Fibroblast of skin of right biceps (primary cell): ENCODE data around the gene HLA-DOB.

ENCODE experiments used
- DNase-seq: peaks from one replicate; pipeline ENCODE4 v3.0.0-alpha.2; 2013

HLA-DOB gene

DNA sequence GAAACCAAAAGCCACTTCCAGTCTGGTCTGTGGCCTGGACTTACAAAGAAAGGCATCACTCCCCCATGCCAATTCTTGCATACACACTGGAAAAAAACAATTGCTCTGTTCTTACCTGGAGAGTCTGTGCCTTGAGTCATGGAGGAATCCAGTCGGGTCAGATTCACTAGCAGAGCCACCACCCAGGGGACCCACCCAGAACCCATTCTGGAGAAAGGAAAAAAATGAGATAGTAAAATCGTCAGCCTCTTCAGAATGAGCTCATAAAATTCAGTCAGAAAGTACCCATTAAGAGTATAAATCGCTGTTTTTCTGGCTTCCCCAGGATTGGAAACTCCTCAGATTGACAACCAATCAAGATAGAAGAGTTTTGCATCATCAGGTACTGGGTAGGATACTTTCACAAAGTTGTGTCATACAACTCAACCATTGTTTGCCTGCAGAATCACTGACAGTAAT is at the start of gene HLA-DOB:
HLA-DOB (minus strand) TSS at position 257 of the 459 bp plus-strand sequence; CDS start at position 206, 51 bp downstream.
- no peak for DNase-seq

DNA sequence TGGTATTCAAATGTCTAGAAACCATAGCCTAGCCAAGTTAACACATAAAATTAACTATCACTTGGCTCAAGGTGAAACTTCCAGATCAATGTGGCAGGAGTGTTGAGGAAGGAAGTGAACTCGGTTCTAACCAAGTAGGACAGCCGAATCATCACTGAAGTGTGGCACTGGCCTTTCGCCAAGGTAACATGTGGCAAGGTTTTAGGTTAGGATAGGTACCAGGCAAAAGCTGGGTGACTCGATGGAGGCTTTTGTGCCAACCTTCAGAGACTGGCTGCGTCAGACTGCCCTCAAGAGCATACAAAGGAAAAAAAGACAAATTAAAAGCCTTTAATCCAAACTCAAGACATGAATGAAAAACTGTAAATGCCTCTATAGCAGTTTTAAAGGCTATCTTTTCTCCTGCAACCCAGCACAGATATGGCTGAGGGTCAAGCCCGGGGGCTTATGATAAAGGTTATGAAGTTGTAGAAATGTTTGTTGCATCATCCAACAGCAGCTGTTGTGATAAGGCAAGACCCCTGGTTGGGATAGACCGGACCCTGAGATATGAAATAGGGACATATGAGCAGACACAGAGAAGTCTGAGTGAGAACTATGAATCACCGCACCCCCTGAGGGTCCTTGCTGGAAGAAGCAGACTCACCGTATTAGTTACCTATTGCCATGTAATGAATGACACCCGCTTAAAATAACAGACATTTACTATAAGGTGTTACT is 49.1 kb upstream of the HLA-DOB start:
- DNase-seq = no peak

DNA sequence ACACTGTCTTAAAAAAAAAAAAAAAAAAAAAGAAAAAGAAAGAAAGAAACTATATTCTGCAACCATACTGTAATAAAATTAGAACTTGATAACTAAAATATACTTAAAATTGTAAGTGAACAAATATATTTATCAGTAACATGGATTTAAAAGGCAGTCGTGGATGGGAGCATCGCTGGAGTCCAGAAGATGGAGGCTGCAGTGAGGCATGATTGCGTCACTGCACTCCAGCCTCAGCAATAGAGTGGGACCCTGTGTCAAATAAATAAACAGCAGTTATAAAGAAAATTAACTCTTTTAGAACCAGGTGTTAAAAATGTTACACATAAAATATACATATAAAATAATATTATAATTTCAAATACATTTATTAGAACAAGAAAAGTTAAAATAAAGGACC is 45.9 kb upstream of the HLA-DOB start:
- no peak for DNase-seq

DNA sequence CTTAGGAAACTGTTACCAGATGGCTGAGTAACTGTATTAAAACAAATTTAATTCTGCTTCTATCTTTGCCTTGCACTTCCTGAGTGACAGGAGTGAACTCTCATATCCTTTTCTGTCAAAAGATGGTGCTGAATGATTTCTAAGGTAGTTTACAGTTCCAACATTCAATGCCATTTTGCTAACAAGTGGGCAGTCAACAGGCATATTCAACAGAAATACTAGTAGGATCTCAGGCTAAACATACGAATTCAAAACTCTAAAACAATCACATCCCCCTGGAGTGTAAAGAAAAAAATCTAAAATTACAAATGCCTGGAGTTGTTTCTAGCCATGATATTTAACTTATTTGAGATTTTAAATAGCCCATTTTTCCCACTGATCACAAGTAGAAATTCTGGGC is 43.9 kb upstream of the HLA-DOB start:
- DNase-seq = no peak

DNA sequence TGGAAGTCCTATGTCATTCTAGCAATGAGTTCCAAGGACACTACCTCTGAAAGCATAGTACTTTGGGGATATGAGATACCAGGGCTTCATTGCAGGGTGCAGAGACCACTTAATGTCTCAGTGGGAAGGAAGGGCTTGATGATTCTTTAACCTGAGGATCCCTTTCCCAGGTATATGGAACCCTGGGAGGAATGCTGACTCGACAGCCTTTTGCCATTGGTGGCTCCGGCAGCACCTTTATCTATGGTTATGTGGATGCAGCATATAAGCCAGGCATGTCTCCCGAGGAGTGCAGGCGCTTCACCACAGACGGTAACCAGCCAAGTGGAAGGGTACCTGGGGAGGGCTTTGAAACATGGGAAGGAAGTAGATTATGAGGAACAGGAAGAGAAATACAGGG is 41.4 kb upstream of the HLA-DOB start:
- no peak for DNase-seq

DNA sequence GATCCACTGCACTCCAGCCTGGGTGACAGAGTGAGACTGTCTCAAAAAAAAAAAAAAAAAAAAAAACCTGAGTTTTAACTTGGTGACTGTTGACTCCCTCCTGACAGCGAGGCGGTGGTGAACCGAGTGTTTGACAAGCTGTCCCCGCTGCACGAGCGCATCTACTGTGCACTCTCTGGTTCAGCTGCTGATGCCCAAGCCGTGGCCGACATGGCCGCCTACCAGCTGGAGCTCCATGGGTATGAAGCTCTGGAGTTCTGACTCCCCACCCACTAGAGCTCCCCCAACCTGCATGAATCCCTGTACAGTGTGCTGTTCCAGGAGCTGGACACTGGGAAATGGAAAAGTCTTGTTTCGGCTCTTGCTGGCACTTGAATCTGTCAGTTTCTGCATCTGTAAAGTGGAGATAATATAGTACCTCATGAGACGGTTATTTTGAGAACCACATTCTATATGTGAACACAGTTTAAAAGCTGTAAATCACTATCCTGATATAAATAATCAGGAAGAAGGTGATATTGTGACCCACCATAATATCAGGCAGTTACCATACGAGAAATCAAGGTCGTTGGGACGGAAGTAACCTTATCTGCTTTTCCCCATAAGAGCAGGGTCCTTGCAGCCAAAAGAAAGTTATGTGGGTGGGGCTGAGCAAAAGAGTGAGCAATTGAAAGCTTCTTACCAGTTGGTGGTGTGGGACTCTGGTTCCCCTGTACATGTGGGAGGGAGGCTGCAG is 40.5 kb upstream of the HLA-DOB start:
- DNase-seq = no peak

DNA sequence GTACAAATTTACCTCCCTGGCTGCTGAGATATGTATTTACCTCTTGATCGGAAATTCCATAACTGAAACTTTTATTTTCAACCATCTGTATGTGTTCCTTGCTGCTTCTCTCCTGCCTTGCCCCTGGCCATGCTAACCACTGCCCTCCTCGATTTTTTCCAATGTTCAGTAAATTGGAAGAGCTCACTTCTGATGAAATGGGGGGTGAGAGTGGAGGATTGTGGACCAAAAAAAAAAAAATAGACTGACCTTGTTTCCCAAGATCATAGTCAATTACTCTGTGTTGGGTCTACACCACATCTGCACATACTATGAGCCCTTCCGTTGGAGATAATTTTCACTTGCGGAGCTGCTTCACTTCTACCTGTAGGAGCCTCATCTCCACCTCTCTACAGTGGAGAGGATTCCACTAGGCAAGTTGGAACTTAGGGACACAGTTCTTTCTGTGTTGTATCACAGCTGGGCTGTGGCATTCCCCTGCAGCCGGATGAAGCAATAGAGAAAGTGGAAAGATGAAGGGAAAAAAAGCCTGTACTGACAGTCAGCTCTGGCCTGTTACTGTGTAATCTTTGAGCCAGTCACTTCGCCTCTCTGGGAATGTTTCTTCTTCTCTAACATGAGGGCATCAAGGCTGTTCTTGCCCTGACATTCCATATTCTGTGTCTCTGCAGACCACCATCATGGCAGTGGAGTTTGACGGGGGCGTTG is 38.8 kb upstream of the HLA-DOB start:
- DNase-seq = no peak

DNA sequence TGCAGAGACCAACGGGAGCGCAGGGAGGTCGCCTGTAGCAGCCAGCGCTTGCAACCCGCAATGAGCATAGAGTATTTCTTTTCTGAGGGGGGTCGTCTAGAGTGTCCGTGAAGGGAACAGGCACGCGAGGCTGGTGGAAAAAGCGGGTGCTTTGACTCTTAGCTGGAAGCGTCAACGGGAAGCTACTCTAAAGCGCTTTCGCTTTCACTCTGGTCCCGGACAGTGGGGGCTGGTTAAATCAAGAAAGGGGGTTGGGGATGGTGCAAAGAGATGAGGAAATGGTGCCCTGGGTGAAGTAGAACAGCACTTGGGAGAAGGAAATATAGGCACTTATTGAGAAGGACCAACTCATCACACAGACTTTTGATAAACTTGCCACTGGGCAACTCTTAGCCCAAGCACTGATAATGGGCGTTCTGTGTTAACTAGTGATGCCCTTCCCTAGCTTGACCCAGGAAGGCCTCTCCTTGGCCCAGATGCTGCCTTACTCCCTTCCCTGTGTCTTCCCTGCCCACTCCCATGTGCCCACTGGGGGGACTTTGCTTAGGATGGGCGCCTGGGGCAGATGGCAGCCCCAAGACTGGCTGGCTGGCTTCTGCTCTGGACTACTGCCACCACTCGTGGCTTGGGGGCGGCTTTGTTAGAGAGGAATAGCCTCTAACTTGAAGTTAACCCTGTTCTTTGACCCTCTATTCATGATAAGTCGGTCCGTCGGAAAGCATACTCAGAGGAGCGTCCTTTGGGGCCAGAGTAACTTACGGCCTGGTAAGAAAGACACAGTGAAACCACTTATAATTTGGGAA is 37.8 kb upstream of the HLA-DOB start:
- peak; percentile 21 for DNase-seq

DNA sequence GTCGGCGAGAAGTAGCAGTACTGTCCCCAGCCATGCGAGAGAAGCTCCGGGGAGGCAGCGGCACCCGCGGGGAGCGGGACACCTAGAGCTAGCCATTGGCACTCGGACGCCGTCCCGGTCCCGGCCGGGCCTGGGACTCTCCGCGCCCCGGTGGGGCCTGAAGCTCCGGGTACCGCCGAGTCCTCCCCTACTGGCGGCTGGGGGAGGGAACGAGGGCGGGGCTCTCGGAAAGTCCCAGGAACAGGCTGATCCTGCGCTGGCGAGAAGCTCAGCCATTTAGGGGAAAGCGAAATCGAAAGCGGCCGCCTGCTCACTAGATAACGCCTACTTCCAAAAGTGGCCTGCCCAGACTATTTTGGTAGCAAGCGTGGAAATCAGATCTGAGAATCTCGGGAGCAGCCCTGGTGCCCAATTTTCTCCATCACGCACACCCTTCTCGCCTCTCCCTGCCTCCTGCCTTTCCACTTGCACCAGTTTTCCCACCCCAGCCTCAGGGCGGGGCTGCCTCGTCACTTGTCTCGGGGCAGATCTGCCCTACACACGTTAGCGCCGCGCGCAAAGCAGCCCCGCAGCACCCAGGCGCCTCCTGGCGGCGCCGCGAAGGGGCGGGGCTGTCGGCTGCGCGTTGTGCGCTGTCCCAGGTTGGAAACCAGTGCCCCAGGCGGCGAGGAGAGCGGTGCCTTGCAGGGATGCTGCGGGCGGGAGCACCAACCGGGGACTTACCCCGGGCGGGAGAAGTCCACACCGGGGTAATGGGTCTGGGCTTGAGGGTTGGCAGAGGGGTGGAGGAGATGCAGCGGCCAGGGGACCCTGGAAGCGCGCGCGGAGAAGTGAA is 37.0 kb upstream of the HLA-DOB start, which contains the start of the genes PSMB9 and TAP1:
PSMB9 (plus strand) TSS at position 652 of the 835 bp plus-strand sequence; CDS start at position 690, 38 bp downstream.
TAP1 (minus strand) TSS at position 164 of the 835 bp plus-strand sequence; CDS start at position 96, 68 bp downstream.
- peak; percentile 90 for DNase-seq

DNA sequence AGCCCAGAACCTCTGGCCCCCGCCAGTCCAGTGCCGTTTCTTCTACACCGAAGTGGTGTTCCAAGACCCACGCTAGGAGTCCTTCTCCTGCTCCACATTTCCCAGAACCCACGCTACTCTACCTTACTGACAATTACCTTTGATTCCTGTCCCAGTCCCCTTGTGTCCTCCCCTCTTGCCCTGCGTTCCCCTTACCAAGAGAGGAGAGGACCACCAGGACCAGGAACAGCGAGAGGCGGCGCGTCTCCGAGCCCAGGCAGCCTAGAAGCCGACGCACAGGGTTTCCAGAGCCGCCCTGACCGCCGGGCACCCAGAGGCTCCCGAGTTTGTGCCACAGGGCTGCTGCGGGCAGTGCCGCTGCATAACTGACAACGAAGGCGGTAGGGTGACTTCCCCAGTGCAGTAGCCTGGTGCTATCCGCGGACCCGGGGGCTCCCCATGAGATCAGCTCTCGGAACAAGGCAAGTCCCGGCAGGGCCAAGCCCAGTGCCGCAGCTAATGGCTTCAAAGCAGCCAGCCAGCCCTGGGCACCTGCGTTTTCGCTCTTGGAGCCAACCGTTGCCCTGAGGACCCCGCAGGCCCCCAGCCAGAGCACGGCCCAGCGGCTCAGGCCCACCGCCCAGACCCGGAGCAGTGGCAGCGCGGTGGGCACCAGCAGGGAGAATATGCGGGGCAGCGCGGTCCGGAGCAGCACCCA is 36.2 kb upstream of the HLA-DOB start:
- peak; percentile 26 for DNase-seq

DNA sequence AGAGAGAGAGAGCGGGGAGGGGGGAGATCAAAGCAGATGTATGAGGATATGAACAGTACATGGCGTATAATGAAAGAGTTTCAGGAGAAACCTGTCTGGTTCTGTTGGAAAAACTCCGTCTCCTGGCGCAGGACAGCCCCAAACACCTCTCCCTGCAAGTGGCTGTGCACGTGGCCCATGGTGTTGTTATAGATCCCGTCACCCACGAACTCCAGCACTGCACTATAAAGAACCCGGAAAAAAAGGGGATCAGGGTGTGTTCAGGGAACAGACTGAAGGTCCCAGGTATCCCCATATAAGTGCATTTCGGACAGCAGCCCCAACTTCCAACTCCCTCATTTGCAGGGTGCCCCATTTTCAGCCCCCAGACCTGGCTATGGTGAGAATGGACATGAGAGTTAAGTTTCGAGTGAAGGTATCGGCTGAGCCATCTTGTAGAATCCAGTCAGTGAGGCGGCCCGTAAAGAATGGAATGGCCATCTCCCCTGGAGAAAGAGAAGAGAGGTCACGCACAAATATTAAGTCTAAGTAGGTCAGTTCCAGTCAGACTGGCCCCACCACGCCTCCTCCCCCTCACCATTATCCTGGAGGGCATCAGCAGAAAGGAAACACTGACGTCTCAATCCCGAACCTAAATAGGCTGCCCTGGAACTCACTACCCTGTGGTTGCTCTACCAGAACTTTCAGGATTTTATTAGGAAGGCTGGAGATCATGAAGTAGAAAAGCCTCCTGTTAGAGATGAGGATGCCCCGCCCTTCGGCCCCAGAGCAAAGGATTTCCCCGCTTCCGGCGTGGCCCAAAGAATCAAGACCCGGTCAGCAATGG is 35.4 kb upstream of the HLA-DOB start:
- no peak for DNase-seq

DNA sequence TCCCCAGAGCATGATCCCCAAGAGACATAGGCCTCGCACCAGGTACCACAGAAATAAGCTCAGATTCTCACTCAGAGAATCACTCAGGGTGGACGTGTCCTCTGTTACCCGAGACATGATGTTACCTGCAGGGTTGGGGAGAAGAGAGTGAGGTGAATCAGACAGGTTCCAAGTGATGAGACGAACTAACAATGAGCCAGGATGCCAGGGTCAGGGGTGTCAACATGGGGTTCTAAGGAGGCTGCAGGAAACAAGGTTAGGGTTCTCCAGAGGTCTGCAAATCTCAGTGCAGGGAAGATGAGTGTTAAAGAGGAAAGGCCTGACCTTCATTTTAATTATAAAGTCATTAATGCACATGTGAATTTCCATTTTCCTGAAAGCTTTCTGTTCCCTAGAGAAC is 34.2 kb upstream of the HLA-DOB start:
- no peak for DNase-seq

DNA sequence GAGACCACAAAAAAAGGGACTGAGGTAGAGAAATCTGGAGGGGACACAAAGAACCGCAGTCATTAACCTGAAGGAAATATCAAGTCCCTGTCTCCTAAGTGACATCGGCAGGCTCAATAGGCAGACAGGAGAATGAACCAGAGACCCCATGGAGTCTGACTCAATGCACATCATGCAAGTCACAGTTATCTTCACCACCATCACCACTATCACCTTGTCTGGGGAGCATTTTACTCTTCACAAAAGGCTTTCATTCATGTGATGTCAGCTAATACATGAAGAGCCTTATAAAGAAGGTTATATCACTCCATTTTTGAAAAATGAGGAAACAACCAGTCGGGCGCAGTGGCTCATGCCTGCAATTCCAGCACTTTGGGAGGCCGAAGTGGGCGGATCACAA is 32.3 kb upstream of the HLA-DOB start:
- DNase-seq = no peak

DNA sequence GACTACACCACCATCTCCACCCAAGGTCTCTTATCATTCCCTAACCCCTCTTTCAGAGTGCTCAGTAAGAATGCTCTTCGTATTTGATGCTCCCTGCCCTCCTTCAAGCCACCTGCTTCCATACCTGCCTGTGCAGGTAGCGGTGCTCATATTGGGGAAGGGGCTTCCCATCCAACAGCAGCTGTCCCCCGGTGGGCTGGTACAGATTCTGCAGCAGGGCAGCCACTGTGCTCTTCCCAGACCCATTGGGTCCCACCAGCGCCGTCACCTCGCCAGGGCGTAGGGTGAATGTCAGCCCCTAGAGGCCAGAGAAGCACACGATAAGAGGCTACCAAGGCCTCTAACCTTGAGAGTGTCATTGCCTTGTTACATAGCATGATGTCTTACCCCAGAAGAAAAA is 31.0 kb upstream of the HLA-DOB start:
- no peak for DNase-seq

DNA sequence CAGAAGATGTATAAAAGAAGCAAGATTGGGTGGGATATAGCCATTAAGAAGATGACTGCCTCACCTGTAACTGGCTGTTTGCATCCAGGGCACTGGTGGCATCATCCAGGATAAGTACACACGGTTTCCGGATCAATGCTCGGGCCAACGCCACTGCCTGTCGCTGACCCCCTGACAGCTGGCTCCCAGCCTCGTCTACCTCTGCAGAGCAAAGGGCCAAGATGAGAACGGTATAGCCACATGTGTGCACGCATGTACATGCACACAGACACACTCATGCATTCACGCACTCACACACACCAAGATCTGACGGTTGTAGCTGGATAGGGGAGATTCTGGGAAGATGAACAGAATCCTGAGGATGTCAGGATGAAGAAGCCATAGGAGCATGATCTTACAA is 30.2 kb upstream of the HLA-DOB start:
- DNase-seq = no peak

DNA sequence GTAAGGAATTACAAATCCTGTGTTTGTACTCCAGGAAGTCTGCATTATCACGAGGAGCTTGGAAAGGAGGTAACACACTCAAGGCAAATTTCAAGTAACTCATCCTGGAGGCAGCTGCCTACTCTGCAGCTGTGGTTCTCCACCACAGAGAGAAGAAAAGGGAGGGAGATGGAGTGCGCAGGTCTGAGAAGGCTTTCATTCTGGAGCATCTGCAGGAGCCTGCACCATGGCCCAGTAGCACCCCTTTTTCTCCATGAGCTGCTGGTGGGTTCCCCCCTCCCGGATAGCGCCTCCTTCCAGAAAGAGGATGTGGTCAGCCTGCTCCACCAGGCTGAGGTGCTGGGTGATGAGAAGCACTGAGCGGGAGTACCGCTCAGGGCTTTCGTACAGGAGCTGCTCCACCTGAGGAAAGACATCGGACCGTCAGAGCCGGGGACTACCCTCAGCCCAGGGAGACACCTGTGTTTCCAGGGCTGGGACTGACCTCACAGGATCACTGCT is 28.6 kb upstream of the HLA-DOB start:
- no peak for DNase-seq

DNA sequence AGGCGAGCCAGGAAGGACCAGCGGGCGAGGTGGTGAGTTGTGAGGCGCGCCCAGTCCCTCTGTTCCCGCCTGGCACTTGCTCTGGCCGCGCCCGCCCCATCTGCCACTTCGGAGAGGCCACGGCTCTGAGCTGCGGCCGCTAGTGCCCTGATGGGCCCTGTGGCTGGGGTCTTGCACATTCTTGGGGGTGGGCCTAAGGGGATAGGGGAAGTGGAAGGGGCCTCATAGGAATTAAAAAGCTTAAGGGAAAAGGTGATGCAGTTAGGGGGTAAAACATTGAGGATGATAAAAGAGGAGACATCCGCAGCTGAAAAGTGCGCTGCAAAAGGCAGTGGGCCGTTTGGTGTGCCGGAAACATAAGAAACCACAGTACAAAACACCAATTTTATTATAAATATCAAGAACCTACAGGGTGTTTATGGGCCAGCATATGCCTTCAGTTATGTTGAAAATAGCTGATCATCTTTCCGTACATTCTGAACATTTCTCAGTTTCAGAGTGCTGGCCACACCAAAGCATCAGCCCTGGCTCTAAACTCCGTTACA is 28.1 kb upstream of the HLA-DOB start:
- no peak for DNase-seq

DNA sequence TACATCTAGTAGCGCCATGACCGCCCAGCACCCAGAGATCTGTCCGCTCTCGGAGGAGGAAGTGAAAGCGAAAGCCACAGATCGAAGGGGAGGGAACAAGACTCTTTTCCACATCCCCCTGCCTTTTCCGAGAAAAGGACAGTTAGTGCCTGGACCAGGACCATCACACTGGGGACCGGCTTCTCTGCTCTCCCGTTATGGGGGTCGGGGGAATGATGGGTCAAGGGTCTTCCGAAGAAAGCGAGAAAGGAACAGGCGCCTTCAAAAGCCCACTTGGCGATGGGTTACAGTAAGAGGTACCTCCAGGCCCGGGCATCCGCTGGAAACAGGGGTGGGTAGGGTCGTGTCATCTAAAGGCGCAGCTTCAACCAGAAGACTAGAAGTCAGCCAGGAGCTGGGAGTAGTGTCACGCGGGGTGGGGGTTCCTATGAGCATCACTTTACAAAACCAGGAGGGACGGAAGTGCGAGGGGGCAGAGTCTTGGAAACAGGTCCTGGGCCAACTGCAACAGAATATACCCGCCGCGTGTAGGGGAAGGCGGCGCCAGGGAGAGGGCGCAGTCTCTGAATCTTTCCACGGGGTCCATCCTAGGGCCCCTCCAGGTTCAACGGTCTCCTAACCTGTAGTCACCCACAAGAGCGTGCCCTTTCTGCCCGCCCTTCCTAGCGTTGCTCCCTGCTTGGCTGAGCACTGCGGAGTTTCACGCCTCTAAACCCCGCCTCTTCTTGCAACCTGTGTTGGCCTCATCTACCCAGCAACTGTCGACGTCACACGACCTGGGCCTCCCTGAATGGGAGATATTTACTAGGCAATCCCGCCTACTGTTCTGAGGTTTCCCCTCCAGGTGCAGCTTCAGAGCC is 27.4 kb upstream of the HLA-DOB start, which contains the start of gene PSMB8:
PSMB8 (minus strand) TSS at position 69 of the 860 bp plus-strand sequence; CDS start at position 18, 51 bp downstream.
- DNase-seq = peak; percentile 89
